HepG2 (cell line): ENCODE measurements around the gene POU2F1. TPM values are rescaled to one million over a fixed set of nuclear protein-coding genes. Genes with fewer than 3 reads are reported as not detected.

Experiments
- ARNT ChIP-seq: fragments of 450-650 bp; IDR thresholded peaks from 2 replicates; pipeline ENCODE4 v1.6.1; 2017
- FIP1L1 ChIP-seq: fragments of 200-400 bp; formaldehyde crosslinking; IDR thresholded peaks from 2 replicates; pipeline ENCODE4 v1.6.1; 2018; ENCODE audit warnings: low read depth, mild to moderate bottlenecking, low read length, moderate library complexity, borderline replicate concordance; ENCODE audit not compliant: insufficient read depth
- HCFC1 ChIP-seq: fragments of 150-350 bp; IDR thresholded peaks from 2 replicates; pipeline ENCODE4 v1.6.1; 2014; ENCODE audit warnings: low read depth, low read length
- HNRNPL ChIP-seq: fragments of 200-400 bp; formaldehyde crosslinking; IDR thresholded peaks from 2 replicates; pipeline ENCODE4 v1.6.1; 2017; ENCODE audit warnings: mild to moderate bottlenecking, low read depth, low read length
- HOXA3 ChIP-seq: sonication (generic); formaldehyde crosslinking; IDR thresholded peaks from 2 replicates; pipeline ENCODE4 v1.5.0; 2020; ENCODE audit warnings: missing genetic modification reagents
- PAF1 ChIP-seq: IDR thresholded peaks from 2 replicates; pipeline ENCODE4 v1.6.1; 2016; ENCODE audit warnings: missing genetic modification reagents, missing compliant biosample characterization
- PAX8 ChIP-seq: sonication (generic); formaldehyde crosslinking; IDR thresholded peaks from 2 replicates; pipeline ENCODE4 v1.8.0; 2022; ENCODE audit warnings: mild to moderate bottlenecking, missing genetic modification reagents, borderline replicate concordance
- RBFOX2 ChIP-seq: fragments of 200-400 bp; formaldehyde crosslinking; IDR thresholded peaks from 2 replicates; pipeline ENCODE4 v1.6.1; 2017; ENCODE audit warnings: low read depth, mild to moderate bottlenecking, low read length
- RBM39 ChIP-seq: fragments of 200-400 bp; formaldehyde crosslinking; IDR thresholded peaks from one replicate; pipeline ENCODE4 v1.6.1; 2018; ENCODE audit warnings: antibody characterized with exemption, mild to moderate bottlenecking, low read depth, low read length; ENCODE audit not compliant: poor library complexity, severe bottlenecking
- REPIN1 ChIP-seq: sonication (generic); formaldehyde crosslinking; IDR thresholded peaks from 2 replicates; pipeline ENCODE4 v1.8.0; 2022; ENCODE audit warnings: missing genetic modification reagents, low read depth, mild to moderate bottlenecking, borderline replicate concordance
- REST ChIP-seq, 2 experiments: IDR thresholded peaks; 2 replicates each; pipeline ENCODE4 v1.6.1; 2011 to 2012; ENCODE audit warnings: low read length in 2 of 2, borderline replicate concordance in 1 of 2, low read depth in 1 of 2, mild to moderate bottlenecking in 1 of 2, moderate library complexity in 1 of 2
- SIX1 ChIP-seq: sonication (generic); formaldehyde crosslinking; IDR thresholded peaks from 2 replicates; pipeline ENCODE4 v1.4.0; 2020; ENCODE audit warnings: missing genetic modification reagents, borderline replicate concordance
- STAG1 ChIP-seq: sonication (generic); formaldehyde crosslinking; IDR thresholded peaks from 2 replicates; pipeline ENCODE4 v1.4.0; 2020; ENCODE audit warnings: missing genetic modification reagents
- TBX3 ChIP-seq: fragments of 450-650 bp; IDR thresholded peaks from 2 replicates; pipeline ENCODE4 v1.6.1; 2017; ENCODE audit warnings: antibody characterized with exemption, mild to moderate bottlenecking, inconsistent platforms, borderline replicate concordance
- ZBTB3 ChIP-seq: sonication (generic); formaldehyde crosslinking; IDR thresholded peaks from 2 replicates; pipeline ENCODE4 v1.4.0; 2020; ENCODE audit warnings: low read depth, mild to moderate bottlenecking, moderate library complexity, missing genetic modification reagents, borderline replicate concordance
- ZFYVE20 ChIP-seq: sonication (generic); formaldehyde crosslinking; IDR thresholded peaks from 2 replicates; pipeline ENCODE4 v1.8.0; 2023; ENCODE audit warnings: low read depth, mild to moderate bottlenecking, moderate library complexity, missing genetic modification reagents, borderline replicate concordance
- ZNF292 ChIP-seq: sonication (generic); formaldehyde crosslinking; IDR thresholded peaks from 2 replicates; pipeline ENCODE4 v1.8.1; 2022; ENCODE audit warnings: mild to moderate bottlenecking, low read depth, missing genetic modification reagents, borderline replicate concordance
- ZNF30 ChIP-seq: sonication (generic); formaldehyde crosslinking; IDR thresholded peaks from 2 replicates; pipeline ENCODE4 v1.5.0; 2020; ENCODE audit warnings: mild to moderate bottlenecking, missing genetic modification reagents
- ZNF691 ChIP-seq: sonication (generic); formaldehyde crosslinking; IDR thresholded peaks from 2 replicates; pipeline ENCODE4 v1.4.0; 2020; ENCODE audit warnings: missing genetic modification reagents, low read depth, mild to moderate bottlenecking, borderline replicate concordance
- ZNF737 ChIP-seq: sonication (generic); formaldehyde crosslinking; IDR thresholded peaks from 2 replicates; pipeline ENCODE4 v1.5.0; 2020; ENCODE audit warnings: missing genetic modification reagents, mild to moderate bottlenecking, borderline replicate concordance
- polyA plus RNA-seq, 8 experiments: library from polyadenylated mRNA; depleted of rRNA in 3 of 8; stranded (reverse) in 7 of 8; unstranded in 1 of 8; fragments of >200 nt; fragmentation: Illumina TruSeq in 4 of 8; extraction: Trizol in 4 of 8; gene quantifications; 2 replicates each; pipeline versions ENCODE4 v1.2.1 to v1.2.3, GENCODE V29; 2011 to 2016; ENCODE audit warnings: low read depth in 4 of 8, missing spikeins in 1 of 8, mixed read lengths in 1 of 8; ENCODE audit not compliant: insufficient read depth in 1 of 8
- total RNA-seq, 5 experiments: library from RNA; depleted of rRNA; stranded (reverse); fragments of >200 nt; fragmentation: Illumina TruSeq; extraction: Trizol; gene quantifications; 2 replicates each; pipeline ENCODE4 v1.2.3, GENCODE V29; 2016; ENCODE audit warnings: low read depth in 1 of 5
- TF ChIP-seq, protein P1 (sequence below): sonication (generic); formaldehyde crosslinking; IDR thresholded peaks from 2 replicates; pipeline ENCODE4 v1.5.1; 2020; ENCODE audit warnings: missing genetic modification reagents, mild to moderate bottlenecking, borderline replicate concordance
- TF ChIP-seq, protein P2 (sequence below): IDR thresholded peaks from 2 replicates; pipeline ENCODE4 v1.6.1; 2016; ENCODE audit warnings: mild to moderate bottlenecking

The POU2F1 gene
- total and polyA plus RNA-seq, 2 of the 13 experiments (the other 11 are each of a cell fraction or from before 2014, with no cell fraction given) = 10.2 to 13.0 TPM

GRCh38 chr1:167220537-167221125, at the start of gene POU2F1 (continued):
- TF ChIP-seq ZNF691 (CRISPR knock-in tag) = 0 out of 2 replicates have a peak, but pooled peaks have one; percentile 2
- TF ChIP-seq REST (IDR thresholded peaks at IDR 0.05; ENCODE audit: borderline replicate concordance in 1 of 2, low read depth in 1 of 2, low read length in 2 of 2) = no peak
- TF ChIP-seq FIP1L1 = 0 out of 2 replicates have a peak, but pooled peaks have one; percentile 88
- peak; percentile 82 for TF ChIP-seq RBM39
- no peak for TF ChIP-seq ZNF30 (CRISPR knock-in tag)
- no peak for TF ChIP-seq SIX1 (CRISPR knock-in tag)
- TF ChIP-seq HNRNPL = no peak
- TF ChIP-seq, protein P1, sequence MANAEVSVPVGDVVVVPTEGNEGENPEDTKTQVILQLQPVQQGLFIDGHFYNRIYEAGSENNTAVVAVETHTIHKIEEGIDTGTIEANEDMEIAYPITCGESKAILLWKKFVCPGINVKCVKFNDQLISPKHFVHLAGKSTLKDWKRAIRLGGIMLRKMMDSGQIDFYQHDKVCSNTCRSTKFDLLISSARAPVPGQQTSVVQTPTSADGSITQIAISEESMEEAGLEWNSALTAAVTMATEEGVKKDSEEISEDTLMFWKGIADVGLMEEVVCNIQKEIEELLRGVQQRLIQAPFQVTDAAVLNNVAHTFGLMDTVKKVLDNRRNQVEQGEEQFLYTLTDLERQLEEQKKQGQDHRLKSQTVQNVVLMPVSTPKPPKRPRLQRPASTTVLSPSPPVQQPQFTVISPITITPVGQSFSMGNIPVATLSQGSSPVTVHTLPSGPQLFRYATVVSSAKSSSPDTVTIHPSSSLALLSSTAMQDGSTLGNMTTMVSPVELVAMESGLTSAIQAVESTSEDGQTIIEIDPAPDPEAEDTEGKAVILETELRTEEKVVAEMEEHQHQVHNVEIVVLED (CRISPR knock-in tag) = no peak
- no peak for TF ChIP-seq TBX3
- TF ChIP-seq ZFYVE20 = no peak
- no peak for TF ChIP-seq ZNF737 (CRISPR knock-in tag)
- 0 out of 2 replicates have a peak, but pooled peaks have one; percentile 46 for TF ChIP-seq ZBTB3 (CRISPR knock-in tag)
- TF ChIP-seq STAG1 (CRISPR knock-in tag) = peak; percentile 26; the same call in 1 of the 2 replicates
- TF ChIP-seq, protein P2, sequence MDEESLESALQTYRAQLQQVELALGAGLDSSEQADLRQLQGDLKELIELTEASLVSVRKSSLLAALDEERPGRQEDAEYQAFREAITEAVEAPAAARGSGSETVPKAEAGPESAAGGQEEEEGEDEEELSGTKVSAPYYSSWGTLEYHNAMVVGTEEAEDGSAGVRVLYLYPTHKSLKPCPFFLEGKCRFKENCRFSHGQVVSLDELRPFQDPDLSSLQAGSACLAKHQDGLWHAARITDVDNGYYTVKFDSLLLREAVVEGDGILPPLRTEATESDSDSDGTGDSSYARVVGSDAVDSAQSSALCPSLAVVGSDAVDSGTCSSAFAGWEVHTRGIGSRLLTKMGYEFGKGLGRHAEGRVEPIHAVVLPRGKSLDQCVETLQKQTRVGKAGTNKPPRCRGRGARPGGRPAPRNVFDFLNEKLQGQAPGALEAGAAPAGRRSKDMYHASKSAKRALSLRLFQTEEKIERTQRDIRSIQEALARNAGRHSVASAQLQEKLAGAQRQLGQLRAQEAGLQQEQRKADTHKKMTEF (CRISPR knock-in tag) = 0 out of 2 replicates have a peak, but pooled peaks have one; percentile 28
- TF ChIP-seq PAX8 (CRISPR knock-in tag) = no peak
- no peak for TF ChIP-seq PAF1 (CRISPR knock-in tag)
- TF ChIP-seq REPIN1 (CRISPR knock-in tag) = no peak
- TF ChIP-seq ARNT = no peak
- TF ChIP-seq HCFC1 = no peak
- TF ChIP-seq RBFOX2 = peak; percentile 53
- TF ChIP-seq HOXA3 (CRISPR knock-in tag) = 0 out of 2 replicates have a peak, but pooled peaks have one; percentile 11
- no peak for TF ChIP-seq ZNF292
